ENCODE results near the gene PLA2G5.

- TF ChIP-seq CTCF (IDR thresholded peaks at IDR 0.05) (no peak), POLR2A (IDR thresholded peaks at IDR 0.05) (no peak), EP300 (IDR thresholded peaks at IDR 0.05) (no peak)
Measured at GRCh38 chr1:20090641-20091040, 20.6 kb downstream of the PLA2G5 start.
